ENCODE results near the gene NDUFAF2.

NDUFAF2 gene

GRCh38 chr5:61132559-61132958 lies 187.6 kb downstream of the NDUFAF2 start:
- DNase-seq = no peak

- DNase-seq = no peak
Observed at GRCh38 chr5:61137835-61138234, 192.8 kb downstream of the NDUFAF2 start.

- no peak for DNase-seq
Observed at GRCh38 chr5:61139094-61139873, 194.3 kb downstream of the NDUFAF2 start.

- DNase-seq = no peak
Observed at GRCh38 chr5:61139931-61140330, 194.9 kb downstream of the NDUFAF2 start.

GRCh38 chr5:61141801-61142200 lies 196.8 kb downstream of the NDUFAF2 start:
- DNase-seq = no peak

GRCh38 chr5:61142391-61142790 lies 197.4 kb downstream of the NDUFAF2 start:
- DNase-seq = no peak

GRCh38 chr5:61142811-61143210 lies 197.8 kb downstream of the NDUFAF2 start:
- DNase-seq = no peak

- no peak for DNase-seq
Observed at GRCh38 chr5:61148515-61148914, 203.5 kb downstream of the NDUFAF2 start.

GRCh38 chr5:61151893-61152292 lies 206.9 kb downstream of the NDUFAF2 start:
- no peak for DNase-seq

GRCh38 chr5:61159070-61159469 lies 214.1 kb downstream of the NDUFAF2 start:
- DNase-seq = no peak

GRCh38 chr5:61159836-61160235 lies 214.8 kb downstream of the NDUFAF2 start:
- DNase-seq = no peak

- DNase-seq = no peak
Observed at GRCh38 chr5:61160497-61160896, 215.5 kb downstream of the NDUFAF2 start.

GRCh38 chr5:61162010-61162831 lies 217.2 kb downstream of the NDUFAF2 start, which contains the start of gene SMIM15:
TSS of gene SMIM15 (minus strand) at chr5:61162468. CDS start at chr5:61160171, 2,297 bp downstream.
- peak; percentile 72 to 80 for DNase-seq

- peak in 1 of 2 donors; percentile 3 for DNase-seq
Observed at GRCh38 chr5:61162832-61163567, 218.0 kb downstream of the NDUFAF2 start.

- no peak for DNase-seq
Observed at GRCh38 chr5:61163905-61164304, 218.9 kb downstream of the NDUFAF2 start.

- no peak for DNase-seq
Observed at GRCh38 chr5:61167382-61167781, 222.4 kb downstream of the NDUFAF2 start.

- no peak for DNase-seq
Observed at GRCh38 chr5:61168951-61169350, 223.9 kb downstream of the NDUFAF2 start.

GRCh38 chr5:61171479-61171878 lies 226.5 kb downstream of the NDUFAF2 start:
- no peak for DNase-seq

- no peak for DNase-seq
Observed at GRCh38 chr5:61176631-61177030, 231.6 kb downstream of the NDUFAF2 start.

GRCh38 chr5:61177070-61177469 lies 232.1 kb downstream of the NDUFAF2 start:
- no peak for DNase-seq

GRCh38 chr5:61177716-61178115 lies 232.7 kb downstream of the NDUFAF2 start:
- DNase-seq = no peak

- DNase-seq = no peak
Observed at GRCh38 chr5:61178702-61179101, 233.7 kb downstream of the NDUFAF2 start.

- DNase-seq = no peak
Observed at GRCh38 chr5:61180886-61181285, 235.9 kb downstream of the NDUFAF2 start.

Measured in activated CD4-positive, alpha-beta T cell treated with anti-CD3 and anti-CD28 coated beads for 4 hours (primary cell).